Fibroblast of lung (primary cell): ENCODE results near the gene GPR143. TPM values are rescaled to one million over a fixed set of nuclear protein-coding genes. Genes with fewer than 3 reads are reported as not detected.

Experiments used
- DNase-seq, 2 donors: peaks; one replicate each; pipeline versions ENCODE4 v3.0.0 to v3.0.0-alpha.2; 2010; ENCODE audit warnings: low read depth in 2 of 2
- H2AFZ ChIP-seq: 2 replicates; pipeline ENCODE4 v1.5.1; 2012; ENCODE audit warnings: low read length, control low read depth, inconsistent platforms
- H3K27ac ChIP-seq: 2 replicates; pipeline ENCODE4 v1.5.1; 2011; ENCODE audit warnings: low read length, control low read depth; ENCODE audit not compliant: insufficient read depth
- H3K27me3 ChIP-seq: 2 replicates; pipeline ENCODE4 v1.5.1; 2011; ENCODE audit warnings: mild to moderate bottlenecking, low read length; ENCODE audit not compliant: control insufficient read depth, insufficient read depth
- H3K36me3 ChIP-seq: 2 replicates; pipeline ENCODE4 v1.5.1; 2011; ENCODE audit warnings: low read length; ENCODE audit not compliant: control insufficient read depth, insufficient read depth
- H3K4me1 ChIP-seq: 2 replicates; pipeline ENCODE4 v1.5.1; 2011; ENCODE audit warnings: low read length; ENCODE audit not compliant: control insufficient read depth, insufficient read depth; ENCODE audit errors: extremely low read depth
- H3K4me2 ChIP-seq: 2 replicates; pipeline ENCODE4 v1.5.1; 2011; ENCODE audit warnings: low read length, control low read depth; ENCODE audit not compliant: insufficient read depth; ENCODE audit errors: extremely low read depth
- H3K4me3 ChIP-seq, 4 experiments: fragments of 200-600 bp in 1 of 4; sonication (generic) in 1 of 4; replicated peaks in 1 of 4; 2 replicates each; pipeline ENCODE4 v1.5.1; 2011 to 2016; ENCODE audit warnings: low read length in 4 of 4, low read depth in 3 of 4, mild to moderate bottlenecking in 3 of 4, control low read depth in 2 of 4, inconsistent platforms in 1 of 4, mixed read lengths in 1 of 4; ENCODE audit not compliant: insufficient read depth in 1 of 4; ENCODE audit errors: control extremely low read depth in 1 of 4
- H3K79me2 ChIP-seq: 2 replicates; pipeline ENCODE4 v1.5.1; 2012; ENCODE audit warnings: mild to moderate bottlenecking, low read length, inconsistent platforms; ENCODE audit not compliant: control insufficient read depth, insufficient read depth
- H3K9ac ChIP-seq: 2 replicates; pipeline ENCODE4 v1.5.1; 2011; ENCODE audit warnings: mild to moderate bottlenecking, low read length, control low read depth; ENCODE audit not compliant: insufficient read depth
- H3K9me3 ChIP-seq: 2 replicates; pipeline ENCODE4 v1.5.1; 2012; ENCODE audit warnings: low read depth, low read length; ENCODE audit not compliant: control insufficient read depth, insufficient read depth
- H4K20me1 ChIP-seq: 2 replicates; pipeline ENCODE4 v1.5.1; 2011; ENCODE audit warnings: low read length; ENCODE audit not compliant: control insufficient read depth, insufficient read depth; ENCODE audit errors: extremely low read depth
- CTCF ChIP-seq, 2 donors: IDR thresholded peaks in 1 of 2; conservative IDR thresholded peaks in 1 of 2; 1 replicate in 1 of 2; 2 replicates in 1 of 2; pipeline ENCODE4 v1.5.1; 2011 to 2012; ENCODE audit warnings: low read length in 2 of 2, control low read depth in 1 of 2, inconsistent platforms in 1 of 2, low read depth in 1 of 2, mild to moderate bottlenecking in 1 of 2
- EZH2 ChIP-seq: IDR thresholded peaks from 2 replicates; pipeline ENCODE4 v1.5.1; 2012; ENCODE audit warnings: low read length, control low read depth, mild to moderate bottlenecking; ENCODE audit errors: missing control alignments
- polyA plus RNA-seq, 2 donors: library from polyadenylated mRNA; depleted of rRNA in 1 of 2; stranded (reverse) in 1 of 2; unstranded in 1 of 2; fragments of >200 nt; gene quantifications; 2 replicates each; pipeline ENCODE4 v1.2.1, GENCODE V29; 2011 to 2012; ENCODE audit warnings: missing spikeins in 1 of 2
- total RNA-seq: library from RNA; depleted of rRNA; stranded (reverse); fragments of >200 nt; gene quantifications from 2 replicates; pipeline ENCODE4 v1.2.1, GENCODE V29; 2014

The GPR143 gene
- total and polyA plus RNA-seq, 2 donors (not counting 1 experiment from before 2014, with no cell fraction given), result 0.07 TPM; not detected in 1

- Histone ChIP-seq H3K4me2 (no peak overlapping the region), H3K4me1 (no peaks in the 10 kb centered on the region), H3K4me3 (no peak overlapping the region), H3K9ac (no peak overlapping the region), H3K9me3 (no peaks in the 10 kb centered on the region), H2AFZ (no peak overlapping the region), H3K36me3 (no peaks in the 10 kb centered on the region), H3K79me2 (no peaks in the 10 kb centered on the region), H4K20me1 (no peaks in the 10 kb centered on the region), H3K27ac (no peak overlapping the region), H3K27me3 (no peaks in the 10 kb centered on the region)
- DNase-seq, result no peak
- no peak for TF ChIP-seq EZH2
- TF ChIP-seq CTCF (conservative IDR thresholded peaks at IDR 0.05 in 1 of 2, IDR thresholded peaks at IDR 0.05 in 1 of 2; ENCODE audit: low read depth in 1 of 2, low read length in 2 of 2), result no peak
Measured at GRCh38 chrX:9687899-9688298, 77.7 kb downstream of the GPR143 start.

DNA sequence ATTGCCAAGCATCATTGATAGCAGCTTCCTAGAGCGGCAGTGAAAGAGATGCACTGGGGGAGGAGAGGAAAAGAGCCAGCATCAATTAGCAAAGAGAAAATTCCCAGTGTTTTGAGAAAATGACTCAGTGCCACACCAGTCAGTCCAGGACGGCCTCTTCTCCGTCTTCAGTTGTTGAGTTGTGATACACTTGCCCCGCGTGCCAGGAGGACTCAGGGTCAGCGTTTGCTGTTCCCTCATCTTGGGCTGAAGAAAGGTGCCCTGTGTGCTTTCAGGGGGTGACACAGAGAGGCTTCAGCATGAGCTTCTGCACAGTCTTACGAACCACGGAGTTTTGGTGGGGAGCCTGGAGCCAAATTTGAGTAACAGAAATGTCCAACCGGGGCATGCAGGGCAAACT lies 82.3 kb downstream of the GPR143 start:
- TF ChIP-seq CTCF (conservative IDR thresholded peaks at IDR 0.05 in 1 of 2, IDR thresholded peaks at IDR 0.05 in 1 of 2; ENCODE audit: low read depth in 1 of 2, low read length in 2 of 2), result no peak
- TF ChIP-seq EZH2, result no peak
- H3K27me3 ChIP-seq, result no peaks in the 10 kb centered on the region
- no peaks in the 10 kb centered on the region for H3K9me3 ChIP-seq
- no peak for DNase-seq
- no peaks in the 10 kb centered on the region for H3K36me3 ChIP-seq
- H2AFZ ChIP-seq, result no peak overlapping the region
- no peaks in the 10 kb centered on the region for H3K79me2 ChIP-seq
- H3K4me1 ChIP-seq, result no peaks in the 10 kb centered on the region
- no peak overlapping the region for H3K27ac ChIP-seq
- no peak overlapping the region for H3K4me3 ChIP-seq
- H3K9ac ChIP-seq, result no peak overlapping the region
- no peaks in the 10 kb centered on the region for H4K20me1 ChIP-seq
- H3K4me2 ChIP-seq, result no peak overlapping the region

DNA sequence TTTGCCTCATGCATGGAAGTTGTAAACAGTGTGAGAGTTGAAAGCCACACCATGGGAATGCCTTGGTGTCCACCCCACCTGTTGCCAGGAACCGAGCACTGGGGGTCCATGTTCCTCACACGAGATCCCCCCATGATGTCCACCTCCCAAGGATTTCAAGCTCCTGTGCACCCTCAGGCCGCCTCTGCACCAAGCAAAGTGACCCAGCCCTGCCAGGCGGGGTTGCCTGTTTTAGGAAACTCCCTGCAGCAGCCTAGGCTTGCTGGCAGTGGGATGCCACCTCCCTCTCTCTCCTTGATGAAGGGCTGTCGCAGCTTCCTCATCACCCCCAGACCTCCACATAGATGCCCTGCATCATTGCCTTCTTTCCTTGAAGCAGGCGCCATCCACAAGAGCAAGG lies 82.8 kb downstream of the GPR143 start:
- TF ChIP-seq CTCF (conservative IDR thresholded peaks at IDR 0.05 in 1 of 2, IDR thresholded peaks at IDR 0.05 in 1 of 2; ENCODE audit: low read depth in 1 of 2, low read length in 2 of 2) (no peak), EZH2 (no peak)

More for the DNA sequence above, 82.8 kb downstream of the GPR143 start:
- Histone ChIP-seq H2AFZ (no peak overlapping the region), H3K79me2 (no peaks in the 10 kb centered on the region), H4K20me1 (no peaks in the 10 kb centered on the region), H3K9ac (no peak overlapping the region), H3K27me3 (no peaks in the 10 kb centered on the region), H3K27ac (no peak overlapping the region), H3K4me1 (no peaks in the 10 kb centered on the region), H3K36me3 (no peaks in the 10 kb centered on the region), H3K9me3 (no peaks in the 10 kb centered on the region), H3K4me3 (no peak overlapping the region), H3K4me2 (no peak overlapping the region)
- no peak for DNase-seq
